HG02588 (cell line): ENCODE measurements around the gene HMGCR.
"Not testable (repeated sequence)": the region's sequence is repeated elsewhere in the genome, so short reads cannot be mapped to it uniquely, and the experiment has no call there.

Experiments used
- ATAC-seq: cut with Tn5 transposase; IDR thresholded peaks from one replicate; pipeline ENCODE4 v1.9.1; 2021; ENCODE audit warnings: mild to moderate bottlenecking, moderate library complexity; ENCODE audit not compliant: unreplicated experiment

HMGCR gene

DNA sequence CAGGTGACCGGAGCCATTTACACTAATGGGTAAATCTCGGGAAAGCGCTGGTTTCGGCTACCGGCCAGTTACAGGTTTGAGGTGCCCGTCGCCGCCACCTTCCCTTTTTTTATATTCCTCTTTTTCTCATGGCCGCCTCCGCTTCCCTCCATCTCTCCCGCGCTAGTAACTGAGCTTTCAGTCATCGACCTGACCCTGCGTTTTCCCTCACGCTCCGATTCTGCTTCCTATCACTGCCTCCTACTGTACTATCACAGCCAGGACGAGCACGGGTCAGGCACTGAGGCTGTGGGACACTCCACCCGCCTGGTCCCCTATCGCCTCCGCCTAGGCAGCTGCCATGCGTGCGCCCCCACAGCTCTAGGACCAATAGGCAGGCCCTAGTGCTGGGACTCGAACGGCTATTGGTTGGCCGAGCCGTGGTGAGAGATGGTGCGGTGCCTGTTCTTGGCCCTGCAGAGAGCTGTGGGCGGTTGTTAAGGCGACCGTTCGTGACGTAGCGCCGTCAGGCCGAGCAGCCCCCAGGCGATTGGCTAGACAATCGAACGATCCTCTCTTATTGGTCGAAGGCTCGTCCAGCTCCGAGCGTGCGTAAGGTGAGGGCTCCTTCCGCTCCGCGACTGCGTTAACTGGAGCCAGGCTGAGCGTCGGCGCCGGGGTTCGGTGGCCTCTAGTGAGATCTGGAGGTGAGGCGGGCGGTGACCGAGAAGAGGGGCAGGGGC is at the start of gene HMGCR:
TSS of gene HMGCR (plus strand) at position 606 of the 722 bp plus-strand sequence. CDS start 5,386 bp downstream, outside the sequence.
- peak; percentile 99 for ATAC-seq

DNA sequence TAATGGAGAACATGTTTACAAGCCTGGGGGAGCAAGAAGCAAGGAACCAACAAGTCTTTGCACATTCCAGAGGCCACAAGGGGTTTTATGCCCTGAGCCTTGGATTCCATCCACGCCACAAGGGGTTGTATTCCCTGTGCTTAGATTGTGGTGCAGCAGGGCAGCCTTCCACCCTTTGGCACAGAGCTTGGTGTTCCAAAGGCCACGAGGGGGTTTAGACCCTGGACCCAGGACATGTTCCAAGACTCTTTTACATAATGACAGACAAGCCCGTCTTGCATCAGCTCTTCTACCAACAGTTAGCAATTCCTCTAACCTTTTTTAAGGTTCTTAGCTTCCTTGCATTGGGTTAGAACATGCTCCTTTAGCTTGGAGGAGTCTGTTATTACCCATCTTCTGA is 45.2 kb upstream of the HMGCR start:
- not testable (repeated sequence) for ATAC-seq

DNA sequence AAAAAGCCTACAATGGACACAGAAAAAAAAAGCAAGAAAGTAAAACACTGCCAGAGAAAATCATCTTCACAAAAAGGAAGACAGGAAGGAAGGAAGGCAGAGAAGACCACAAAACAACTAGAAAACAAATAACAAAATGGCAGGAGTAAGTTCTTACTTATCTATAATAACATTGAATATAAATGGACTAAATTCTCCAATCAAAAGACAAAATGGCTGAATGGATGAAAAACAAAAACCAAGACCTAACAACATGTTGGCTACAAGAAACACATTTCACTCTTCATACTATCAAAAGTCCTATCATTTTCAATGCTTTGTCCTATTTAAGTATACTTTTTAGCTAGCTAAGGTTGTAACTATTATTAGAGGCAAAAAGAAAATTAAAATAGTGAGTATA is 36.9 kb upstream of the HMGCR start:
- no peak for ATAC-seq

DNA sequence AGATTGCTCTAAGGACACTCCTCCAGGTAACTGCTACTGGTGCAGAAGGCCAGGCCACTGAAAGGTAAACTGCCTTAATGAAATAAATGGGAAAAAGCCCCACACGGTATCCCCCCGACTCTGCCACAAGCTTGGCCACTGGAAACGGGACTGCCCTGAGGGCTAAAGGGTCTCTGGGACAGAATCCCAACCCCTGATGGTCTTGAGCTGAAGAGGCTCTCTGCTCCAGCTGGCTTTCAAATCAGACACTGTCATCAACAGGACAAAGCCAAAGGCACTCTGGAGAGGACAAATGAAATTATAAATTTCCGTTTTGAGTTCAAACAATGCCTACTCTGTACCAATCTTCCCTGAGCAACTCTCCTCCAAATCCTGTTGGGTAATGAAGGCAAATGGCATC is 33.6 kb upstream of the HMGCR start:
- ATAC-seq: no peak

DNA sequence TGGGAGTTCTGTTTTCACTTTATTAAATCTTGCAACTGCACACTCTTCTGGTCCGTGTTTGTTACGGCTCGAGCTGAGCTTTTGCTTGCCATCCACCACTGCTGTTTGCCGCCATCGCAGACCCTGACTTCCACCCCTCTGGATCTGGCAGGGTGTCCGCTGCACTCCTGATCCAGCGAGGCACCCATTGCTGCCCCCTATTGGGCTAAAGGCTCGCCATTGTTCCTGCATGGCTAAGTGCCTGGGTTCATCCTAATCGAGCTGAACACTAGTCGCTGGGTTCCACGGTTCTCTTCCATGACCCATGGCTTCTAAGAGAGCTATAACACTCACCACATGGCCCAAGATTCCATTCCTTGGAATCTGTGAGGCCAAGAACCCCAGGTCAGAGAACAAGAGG is 32.5 kb upstream of the HMGCR start:
- not testable (repeated sequence) for ATAC-seq

DNA sequence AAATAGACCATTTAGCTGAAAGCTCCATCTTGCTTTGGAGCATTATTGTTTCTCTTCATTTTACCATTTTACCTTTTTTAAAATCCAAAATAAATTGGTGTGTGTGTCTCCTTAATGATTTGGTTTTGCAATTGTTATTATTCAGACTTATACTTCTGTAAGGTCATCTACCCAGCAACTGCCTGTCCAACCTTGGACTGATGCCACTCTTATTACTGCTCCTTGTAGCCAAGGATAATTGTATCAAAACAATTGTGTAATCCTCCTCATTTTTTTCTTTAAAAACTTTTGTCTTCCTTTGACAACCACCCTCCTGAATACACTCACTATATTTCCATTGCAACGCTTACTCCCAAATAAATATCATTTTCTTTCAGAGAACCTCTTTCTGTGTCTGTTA is 30.3 kb upstream of the HMGCR start:
- no peak for ATAC-seq

DNA sequence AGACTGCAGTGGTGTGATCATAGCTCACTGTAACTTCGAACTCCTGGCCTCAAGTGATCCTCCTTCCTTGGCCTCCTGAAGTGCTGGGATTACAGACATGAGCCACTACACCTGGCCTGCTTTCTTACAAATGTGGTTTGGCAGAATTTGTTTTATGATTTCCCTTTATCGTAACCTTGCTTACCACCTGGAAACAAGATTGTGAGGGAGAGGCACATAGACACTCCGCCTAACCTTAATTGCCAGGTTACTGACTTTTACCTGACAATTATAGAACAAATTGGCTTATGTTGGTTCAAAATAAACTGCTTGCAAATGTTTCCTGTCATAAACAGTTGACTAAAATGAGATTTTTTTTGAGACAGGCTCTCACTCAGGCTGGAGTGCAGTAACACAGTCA is 26.8 kb upstream of the HMGCR start:
- no peak for ATAC-seq

DNA sequence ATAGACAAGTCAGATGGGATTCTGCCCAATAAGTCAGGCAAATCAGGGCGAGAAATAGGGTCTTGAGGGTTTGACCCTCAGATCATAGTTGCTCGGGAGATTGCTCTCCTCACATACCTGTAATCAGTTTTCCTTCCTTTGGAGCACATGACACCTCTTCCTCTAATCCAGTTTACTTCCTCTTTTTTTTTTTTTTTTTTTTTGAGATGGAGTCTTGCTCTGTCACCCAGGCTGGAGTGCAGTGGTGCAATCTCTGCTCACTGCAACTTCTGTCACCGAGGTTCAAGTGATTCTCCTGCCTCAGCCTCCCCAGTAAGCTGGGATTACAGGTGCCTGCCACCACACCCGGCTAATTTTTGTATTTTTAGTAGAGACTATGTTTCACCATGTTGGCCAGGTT is 17.9 kb upstream of the HMGCR start:
- ATAC-seq: not testable (repeated sequence)

DNA sequence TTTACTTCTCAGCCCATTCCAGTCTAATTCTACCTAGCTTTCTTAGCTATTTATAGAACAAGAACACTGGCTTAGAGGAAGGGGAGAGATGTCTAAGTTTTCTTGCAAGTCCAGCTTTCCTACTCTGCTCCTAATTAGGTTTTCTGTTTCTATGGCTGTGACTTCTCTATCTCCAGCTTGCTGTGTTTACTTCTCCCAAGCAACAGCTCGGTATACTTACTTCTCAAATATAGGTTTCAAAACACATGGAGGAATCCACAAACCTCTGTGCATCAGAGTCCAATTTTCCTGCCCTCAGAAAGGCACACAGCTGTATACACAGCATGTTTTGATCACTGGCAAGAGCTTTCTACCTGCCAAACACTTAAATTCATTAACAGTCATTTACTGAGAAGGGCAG is 17.4 kb upstream of the HMGCR start:
- ATAC-seq: no peak

DNA sequence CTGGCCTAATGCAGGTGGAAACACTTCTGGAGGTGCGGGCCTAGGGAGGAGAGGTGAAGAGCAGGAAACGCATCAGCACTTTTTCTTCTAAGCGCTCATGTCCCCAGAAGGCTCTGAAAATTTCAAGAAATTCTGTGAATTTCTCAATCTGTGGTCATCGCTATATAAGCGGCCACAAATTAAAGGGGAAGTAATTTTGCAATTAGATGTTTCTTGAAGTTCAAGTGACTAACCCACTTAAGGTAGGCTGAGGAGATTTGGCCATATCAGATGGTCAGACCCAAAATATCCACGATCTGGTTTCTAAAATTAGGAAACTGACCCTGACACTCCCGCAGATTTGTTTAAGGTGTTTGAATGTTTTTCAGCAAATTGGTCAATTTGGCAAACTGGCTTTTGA is 16.6 kb upstream of the HMGCR start:
- ATAC-seq: no peak

DNA sequence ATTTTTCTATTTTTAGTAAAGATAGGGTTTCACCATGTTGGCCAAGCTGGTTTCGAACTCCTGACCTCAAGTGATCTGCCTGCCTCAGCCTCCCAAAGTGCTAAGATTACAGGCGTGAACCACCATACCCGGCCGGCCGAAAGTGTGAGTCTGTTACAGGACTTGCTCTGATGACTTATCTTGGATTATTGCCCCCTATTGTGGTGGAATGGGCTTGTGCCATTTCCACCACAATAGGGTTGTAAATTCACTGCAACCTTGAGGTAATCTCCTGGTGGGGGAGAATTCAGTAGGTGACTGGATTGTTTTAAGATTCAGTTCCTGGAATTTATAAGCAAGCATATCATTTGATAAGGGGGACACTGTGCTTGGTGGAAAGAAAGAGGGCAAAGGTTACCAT is 15.0 kb upstream of the HMGCR start:
- ATAC-seq: no peak

DNA sequence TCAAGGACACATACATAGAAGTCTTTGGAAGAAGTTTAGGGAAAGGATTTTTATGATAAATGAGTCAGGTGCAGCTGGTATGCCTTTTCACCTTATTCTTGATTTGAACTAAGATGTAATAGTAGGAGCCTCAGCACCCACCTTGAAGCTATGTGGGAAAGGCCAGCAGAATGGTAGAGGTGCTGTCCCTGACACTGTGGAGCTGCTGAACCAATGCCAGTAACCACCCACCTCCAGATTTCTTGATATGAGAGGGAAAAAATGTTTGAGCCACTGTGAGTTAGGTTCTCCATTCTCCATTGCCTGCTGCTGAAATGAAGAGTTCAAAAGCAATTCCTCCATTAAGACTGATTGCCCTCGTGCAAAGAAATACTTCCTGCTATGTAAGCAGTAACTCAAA is 12.2 kb upstream of the HMGCR start:
- ATAC-seq: no peak

DNA sequence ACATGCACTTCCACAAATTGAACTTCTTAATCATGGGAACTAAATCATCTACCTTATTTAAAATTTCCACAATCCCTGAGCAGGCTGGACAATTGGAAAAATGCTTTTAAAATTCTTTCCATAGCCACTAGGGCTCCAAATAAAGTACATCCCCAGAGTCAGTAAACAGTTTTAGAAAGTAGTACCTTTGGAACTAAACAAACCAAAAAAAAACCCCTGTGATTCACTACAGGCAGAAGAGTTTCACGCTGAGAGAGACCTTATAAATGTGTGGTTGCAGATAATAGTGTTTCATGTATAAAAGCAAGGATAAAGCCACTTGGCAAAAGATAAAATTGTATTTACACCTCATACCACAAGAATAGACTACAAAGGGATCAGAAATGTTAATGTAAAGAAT is 11.8 kb upstream of the HMGCR start:
- no peak for ATAC-seq

DNA sequence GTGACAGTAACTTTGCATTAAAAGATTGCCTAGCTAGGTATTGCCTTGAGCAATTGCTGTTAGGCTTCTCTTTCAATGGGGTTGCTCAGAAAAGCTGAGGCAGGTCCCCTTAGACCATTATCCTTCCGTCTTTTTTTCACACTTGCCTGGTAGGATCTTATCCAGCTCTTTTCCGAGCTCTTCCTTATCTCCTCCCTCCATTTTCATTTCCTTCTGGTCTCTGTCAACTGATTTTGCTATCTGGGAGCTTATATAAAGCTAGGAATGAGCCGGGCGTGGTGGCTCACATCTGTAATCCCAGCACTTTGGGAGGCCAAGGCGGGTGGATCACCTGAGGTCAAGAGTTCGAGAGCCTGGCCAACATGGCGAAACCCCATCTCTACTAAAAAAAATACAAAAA is 6.6 kb upstream of the HMGCR start:
- ATAC-seq: no peak

DNA sequence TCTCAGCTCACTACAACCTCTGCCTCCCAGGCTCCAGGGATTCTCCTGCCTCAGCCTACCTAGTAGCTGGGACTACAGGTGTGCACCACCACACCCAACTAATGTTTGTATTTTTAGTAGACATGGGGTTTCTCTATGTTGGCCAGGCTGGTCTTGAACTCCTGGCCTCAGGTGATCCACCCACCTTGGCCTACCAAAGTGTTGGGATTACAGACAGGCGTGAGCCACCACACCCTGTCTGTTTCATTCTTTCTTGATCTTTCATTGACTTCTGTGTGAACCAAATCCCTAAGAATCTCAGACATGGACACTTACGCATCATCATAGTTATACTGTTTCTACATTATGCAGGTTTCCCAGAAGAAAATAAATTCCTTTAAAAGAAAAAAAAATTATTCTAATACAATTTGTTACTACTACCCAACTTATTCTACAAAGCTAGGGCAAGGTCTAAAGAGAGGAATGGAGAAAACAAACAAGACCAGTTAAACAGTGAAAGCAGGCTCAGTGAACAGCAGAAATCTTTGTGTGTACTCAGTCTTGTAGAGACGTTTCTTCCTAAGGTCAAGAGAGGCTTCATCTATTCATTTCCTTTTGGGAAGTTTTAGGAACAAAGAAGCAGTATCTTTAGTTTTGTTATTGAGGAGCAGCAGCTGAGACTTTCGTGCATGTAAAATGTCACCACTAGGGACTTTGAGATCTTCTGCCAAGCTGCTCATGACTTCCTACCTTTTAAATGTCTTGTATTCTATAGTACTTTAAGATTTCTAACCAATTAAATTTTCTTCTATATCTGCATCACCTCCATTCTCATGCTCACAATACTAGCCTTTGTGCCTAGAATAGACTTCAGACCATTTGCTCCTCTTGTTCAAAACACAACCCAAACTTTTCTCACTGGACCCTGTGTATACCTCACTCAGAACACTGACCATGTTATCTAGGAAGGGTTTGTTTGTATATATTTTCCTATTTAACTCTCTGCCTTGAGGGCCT is 5.6 kb upstream of the HMGCR start:
- no peak for ATAC-seq

DNA sequence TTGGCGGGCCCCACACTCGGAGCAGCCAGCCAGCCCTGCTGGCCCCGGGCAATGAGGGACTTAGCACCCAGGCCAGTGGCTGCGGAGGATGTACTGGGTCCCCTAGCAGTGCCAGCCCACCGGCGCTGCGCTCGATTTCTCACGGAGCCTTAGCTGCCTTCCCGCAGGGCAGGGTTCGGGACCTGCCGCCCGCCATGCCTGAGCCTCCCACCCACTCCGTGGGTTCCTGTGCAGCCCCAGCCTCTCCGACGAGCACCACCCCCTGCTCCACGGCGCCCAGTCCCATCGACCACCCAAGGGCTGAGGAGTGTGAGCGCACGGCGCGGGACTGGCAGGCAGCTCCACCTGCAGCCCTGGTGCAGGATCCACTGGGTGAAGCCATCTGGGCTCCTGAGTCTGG is 3.3 kb upstream of the HMGCR start:
- ATAC-seq: not testable (repeated sequence)

DNA sequence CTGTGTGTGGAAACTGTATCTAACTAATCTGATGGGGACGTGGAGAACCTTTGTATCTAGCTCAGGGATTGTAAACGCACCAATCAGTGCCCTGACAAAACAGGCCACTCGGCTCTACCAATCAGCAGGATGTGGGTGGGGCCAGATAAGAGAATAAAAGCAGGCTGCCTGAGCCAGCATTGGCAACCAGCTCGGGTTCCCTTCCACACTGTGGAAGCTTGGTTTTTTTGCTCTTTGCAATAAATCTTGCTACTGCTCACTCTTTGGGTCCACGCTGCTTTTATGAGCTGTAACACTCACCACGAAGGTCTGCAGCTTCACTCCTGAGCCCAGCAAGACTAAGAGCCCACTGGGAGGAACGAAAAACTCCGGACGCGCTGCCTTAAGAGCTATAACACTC is 2.6 kb upstream of the HMGCR start:
- ATAC-seq: not testable (repeated sequence)

DNA sequence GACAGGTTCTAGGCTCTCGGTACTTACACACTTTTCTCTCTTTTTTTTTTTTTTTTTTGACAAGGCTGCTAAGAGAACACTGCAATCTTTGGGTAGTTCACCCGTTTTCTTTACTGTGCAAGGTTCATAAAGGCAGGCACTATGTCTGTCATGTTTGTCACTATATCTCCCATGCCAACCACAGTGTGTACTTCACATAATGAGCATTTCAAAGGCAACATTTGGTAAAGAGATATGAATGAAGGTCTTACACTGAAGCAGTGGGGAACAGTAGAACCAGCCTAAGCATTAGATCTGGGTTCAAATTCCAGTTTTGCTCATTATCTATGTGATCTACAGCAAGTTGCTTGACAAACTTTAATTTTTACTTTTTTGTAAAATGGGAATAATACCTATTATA is 1.5 kb upstream of the HMGCR start:
- ATAC-seq: no peak

DNA sequence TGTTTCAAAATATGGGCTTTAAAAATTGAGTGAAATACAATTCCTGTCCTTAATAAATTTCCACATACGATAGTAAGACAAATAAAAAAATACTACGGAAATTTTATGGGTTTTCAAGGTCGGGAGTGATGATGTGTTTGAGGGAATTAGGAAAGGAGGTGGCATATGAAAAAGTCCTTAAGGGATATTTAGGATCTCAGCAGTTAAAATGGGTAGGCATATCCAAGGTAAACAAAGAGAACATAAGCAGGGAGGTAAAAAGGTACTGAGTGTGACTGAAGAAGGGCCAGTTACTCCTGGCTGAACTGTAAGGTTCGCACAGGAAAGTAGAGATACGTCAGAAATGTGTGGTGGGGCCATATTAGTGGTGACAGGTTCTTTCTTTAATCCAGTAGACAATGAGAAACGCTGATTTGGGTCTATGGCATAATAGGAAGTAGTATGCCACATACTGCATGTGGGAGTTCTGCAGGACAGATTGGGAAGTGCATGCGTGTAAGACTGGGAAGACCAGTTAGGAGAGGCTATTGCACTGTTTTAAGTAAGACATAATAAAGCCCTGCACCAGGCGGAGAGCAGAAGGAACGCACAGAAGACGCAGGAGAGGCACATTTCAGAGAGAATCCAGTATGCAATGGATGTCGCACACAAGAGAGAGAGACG is 937 bp upstream of the HMGCR start:
- no peak for ATAC-seq

DNA sequence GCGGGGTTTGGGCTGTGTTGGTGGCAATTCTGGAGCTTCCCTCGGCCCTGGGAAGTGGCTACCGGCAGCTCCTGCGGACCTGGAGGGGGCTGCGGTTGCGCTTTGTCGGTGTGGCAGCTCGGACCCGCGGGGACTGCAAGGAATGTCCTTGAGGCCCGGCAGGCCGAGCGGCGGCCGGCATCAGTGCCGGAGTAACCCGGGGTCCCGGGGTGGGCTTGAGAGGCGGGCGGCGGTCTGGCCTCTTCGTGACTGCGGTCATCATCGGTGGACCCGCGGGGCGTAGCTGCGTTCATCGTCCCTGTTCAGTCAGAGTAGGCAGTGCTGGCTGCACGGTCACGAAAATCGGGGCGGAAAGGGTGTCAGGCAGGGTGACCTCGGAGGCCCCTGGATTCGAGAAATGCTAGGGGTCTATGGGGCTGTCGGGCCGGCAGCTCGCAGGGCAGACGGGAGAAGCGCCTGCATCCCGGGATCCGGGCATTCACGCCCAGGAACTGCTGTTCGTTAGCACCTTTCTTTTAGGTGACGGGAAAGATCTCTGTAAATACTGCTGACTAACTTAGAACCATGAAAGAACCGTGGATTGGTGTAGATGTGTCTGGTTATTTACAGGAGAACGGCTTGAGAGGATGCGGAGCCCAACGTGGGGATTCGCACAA is 474 bp downstream of the HMGCR start:
- ATAC-seq: peak; percentile 1

DNA sequence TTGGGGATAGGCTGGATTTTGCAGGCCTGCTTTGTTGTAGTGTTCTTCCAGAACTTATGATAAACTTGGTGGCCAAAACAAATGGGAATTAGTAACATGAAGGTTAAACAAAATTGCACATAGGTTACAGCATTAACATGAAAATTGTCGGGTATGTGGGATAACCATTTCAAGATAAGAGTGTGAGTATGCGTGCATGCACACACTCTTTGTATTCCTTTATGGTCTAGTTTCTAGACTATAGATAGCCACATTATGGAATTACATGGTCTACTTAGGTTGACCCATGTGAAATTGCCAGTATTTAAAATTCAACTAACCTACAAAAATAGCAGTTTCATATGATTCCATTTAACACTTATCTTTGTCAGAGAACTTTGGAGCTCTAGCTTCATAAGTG is 1.4 kb downstream of the HMGCR start:
- no peak for ATAC-seq
